HG02973 (cell line): ENCODE results near the gene LRRC18.

ENCODE experiments used
- ATAC-seq: cut with Tn5 transposase; IDR thresholded peaks from one replicate; pipeline ENCODE4 v1.9.1; 2021; ENCODE audit warnings: moderate library complexity; ENCODE audit not compliant: unreplicated experiment

LRRC18 gene

GRCh38 chr10:48884179-48885045 lies 55.2 kb downstream of the LRRC18 start:
- no peak for ATAC-seq

- no peak for ATAC-seq
Measured at GRCh38 chr10:48883701-48884100, 55.9 kb downstream of the LRRC18 start.

- no peak for ATAC-seq
Measured at GRCh38 chr10:48882881-48883280, 56.8 kb downstream of the LRRC18 start.

GRCh38 chr10:48881937-48882336 lies 57.7 kb downstream of the LRRC18 start:
- ATAC-seq: no peak

GRCh38 chr10:48880016-48880705 lies 59.5 kb downstream of the LRRC18 start:
- ATAC-seq: no peak

GRCh38 chr10:48879451-48879850 lies 60.2 kb downstream of the LRRC18 start:
- ATAC-seq: no peak

- ATAC-seq: no peak
Measured at GRCh38 chr10:48878091-48878490, 61.5 kb downstream of the LRRC18 start.

GRCh38 chr10:48872234-48872633 lies 67.4 kb downstream of the LRRC18 start:
- no peak for ATAC-seq
